H9 (cell line): ENCODE results near the gene DQX1. TPM values are rescaled to one million over a fixed set of nuclear protein-coding genes. Genes with fewer than 3 reads are reported as not detected.

Experiments
- DNase-seq: peaks from one replicate; pipeline ENCODE4 v3.0.0-alpha.2; 2017
- H2AFZ ChIP-seq: one replicate; pipeline ENCODE4 v1.6.1; 2013; ENCODE audit warnings: mild to moderate bottlenecking, low read length, control low read depth, moderate library complexity
- H2AK5ac ChIP-seq: 2 replicates; pipeline ENCODE4 v1.6.1; 2013; ENCODE audit warnings: low read length, control low read depth, mixed read lengths; ENCODE audit not compliant: insufficient read length
- H2BK120ac ChIP-seq: one replicate; pipeline ENCODE4 v1.6.1; 2013; ENCODE audit warnings: low read depth, mild to moderate bottlenecking, low read length, control low read depth, inconsistent platforms; ENCODE audit not compliant: poor library complexity, severe bottlenecking
- H2BK12ac ChIP-seq: 2 replicates; pipeline ENCODE4 v1.6.1; 2013; ENCODE audit warnings: low read length, control low read depth, mixed read lengths, low read depth; ENCODE audit not compliant: insufficient read length
- H2BK15ac ChIP-seq: 2 replicates; pipeline ENCODE4 v1.6.1; 2013; ENCODE audit warnings: low read depth, low read length, control low read depth
- H2BK20ac ChIP-seq: one replicate; pipeline ENCODE4 v1.6.1; 2013; ENCODE audit warnings: low read depth, mild to moderate bottlenecking, low read length, control low read depth, inconsistent platforms; ENCODE audit not compliant: poor library complexity, severe bottlenecking
- H2BK5ac ChIP-seq: 2 replicates; pipeline ENCODE4 v1.6.1; 2013; ENCODE audit warnings: low read length, control low read depth, mixed read lengths; ENCODE audit not compliant: insufficient read length
- H3K14ac ChIP-seq: 2 replicates; pipeline ENCODE4 v1.6.1; 2013; ENCODE audit warnings: low read length, control low read depth; ENCODE audit not compliant: insufficient read depth
- H3K18ac ChIP-seq: 2 replicates; pipeline ENCODE4 v1.6.1; 2013; ENCODE audit warnings: low read depth, mild to moderate bottlenecking, mixed read lengths, low read length, control low read depth; ENCODE audit not compliant: insufficient read length
- H3K23ac ChIP-seq: 2 replicates; pipeline ENCODE4 v1.6.1; 2013; ENCODE audit warnings: low read length, control low read depth, mixed read lengths, low read depth; ENCODE audit not compliant: insufficient read length
- H3K23me2 ChIP-seq: 2 replicates; pipeline ENCODE4 v1.6.1; 2013; ENCODE audit warnings: low read depth, mild to moderate bottlenecking, mixed read lengths, low read length, control low read depth; ENCODE audit not compliant: insufficient read length, poor library complexity, severe bottlenecking
- H3K27ac ChIP-seq: 2 replicates; pipeline ENCODE4 v1.5.1; 2013; ENCODE audit warnings: low read length, control low read depth, mixed read lengths, low read depth; ENCODE audit not compliant: insufficient read length
- H3K27me3 ChIP-seq: 2 replicates; pipeline ENCODE4 v1.6.1; 2013; ENCODE audit warnings: low read length, control low read depth, inconsistent platforms; ENCODE audit not compliant: insufficient read depth
- H3K4ac ChIP-seq: 2 replicates; pipeline ENCODE4 v1.6.1; 2013; ENCODE audit warnings: low read depth, mild to moderate bottlenecking, control low read depth, inconsistent platforms, low read length, moderate library complexity
- H3K4me1 ChIP-seq: 2 replicates; pipeline ENCODE4 v1.6.1; 2013; ENCODE audit warnings: low read length, control low read depth, inconsistent platforms; ENCODE audit not compliant: insufficient read depth
- H3K4me2 ChIP-seq: 2 replicates; pipeline ENCODE4 v1.6.1; 2013; ENCODE audit warnings: low read length, control low read depth, mixed read lengths; ENCODE audit not compliant: insufficient read length, insufficient read depth
- H3K56ac ChIP-seq: 2 replicates; pipeline ENCODE4 v1.6.1; 2013; ENCODE audit warnings: low read depth, mild to moderate bottlenecking, mixed read lengths, low read length, control low read depth; ENCODE audit not compliant: insufficient read length
- H3K79me1 ChIP-seq: 2 replicates; pipeline ENCODE4 v1.6.1; 2013; ENCODE audit warnings: low read depth, mild to moderate bottlenecking, moderate library complexity, low read length, control low read depth, inconsistent platforms; ENCODE audit not compliant: insufficient read depth, poor library complexity, severe bottlenecking
- H3K79me2 ChIP-seq: 2 replicates; pipeline ENCODE4 v1.6.1; 2013; ENCODE audit warnings: low read length, control low read depth, inconsistent platforms; ENCODE audit not compliant: insufficient read depth
- H3K9ac ChIP-seq: 2 replicates; pipeline ENCODE4 v1.6.1; 2013; ENCODE audit warnings: low read length, control low read depth, mixed read lengths; ENCODE audit not compliant: insufficient read length; ENCODE audit errors: extremely low read depth
- H3K9me3 ChIP-seq: one replicate; pipeline ENCODE4 v1.6.1; 2013; ENCODE audit warnings: low read depth, low read length, inconsistent platforms; ENCODE audit not compliant: control insufficient read depth
- H3T11ph ChIP-seq: one replicate; pipeline ENCODE4 v1.6.1; 2013; ENCODE audit warnings: mild to moderate bottlenecking, low read length, control low read depth, inconsistent platforms
- H4K20me1 ChIP-seq: one replicate; pipeline ENCODE4 v1.6.1; 2013; ENCODE audit not compliant: control insufficient read depth, insufficient read length, insufficient read depth
- H4K5ac ChIP-seq: 2 replicates; pipeline ENCODE4 v1.6.1; 2013; ENCODE audit warnings: low read depth, mild to moderate bottlenecking, mixed read lengths, low read length, control low read depth; ENCODE audit not compliant: insufficient read length
- H4K8ac ChIP-seq: replicated peaks from 2 replicates; pipeline ENCODE4 v1.6.1; 2013; ENCODE audit warnings: low read length, control low read depth, mixed read lengths, low read depth; ENCODE audit not compliant: insufficient read length
- H4K91ac ChIP-seq: 2 replicates; pipeline ENCODE4 v1.6.1; 2013; ENCODE audit warnings: low read depth, mild to moderate bottlenecking, moderate library complexity, mixed read lengths, low read length, control low read depth; ENCODE audit not compliant: insufficient read length
- H3K27ac Mint-ChIP-seq, 3 experiments: 2 replicates in 2 of 3; 3 replicates in 1 of 3; pipeline ENCODE4 v1.8.0; 2020 to 2021; ENCODE audit warnings: mixed read lengths in 3 of 3, mild to moderate bottlenecking in 1 of 3, moderate library complexity in 1 of 3
- H3K27me3 Mint-ChIP-seq: 2 replicates; pipeline ENCODE4 v1.8.0; 2021; ENCODE audit warnings: low read depth, mild to moderate bottlenecking, moderate library complexity, mixed read lengths
- H3K36me3 Mint-ChIP-seq, 3 experiments: 2 replicates in 2 of 3; 3 replicates in 1 of 3; pipeline ENCODE4 v1.8.0; 2020 to 2021; ENCODE audit warnings: low read depth in 3 of 3, mixed read lengths in 3 of 3; ENCODE audit not compliant: insufficient read depth in 1 of 3
- H3K4me1 Mint-ChIP-seq, 2 experiments: 2 replicates each; pipeline ENCODE4 v1.8.0; 2020; ENCODE audit warnings: mixed read lengths in 2 of 2
- H3K4me3 Mint-ChIP-seq, 2 experiments: 2 replicates in 1 of 2; 3 replicates in 1 of 2; pipeline ENCODE4 v1.8.0; 2020 to 2021; ENCODE audit warnings: mild to moderate bottlenecking in 2 of 2, mixed read lengths in 2 of 2, moderate library complexity in 1 of 2
- H3K9me3 Mint-ChIP-seq, 2 experiments: 2 replicates in 1 of 2; 3 replicates in 1 of 2; pipeline ENCODE4 v1.8.0; 2020; ENCODE audit warnings: mild to moderate bottlenecking in 2 of 2, mixed read lengths in 2 of 2, moderate library complexity in 1 of 2
- CTCF ChIP-seq: fragments of 200-600 bp; sonication (generic); conservative IDR thresholded peaks from 3 replicates; pipeline ENCODE4 v1.8.0; 2021; ENCODE audit warnings: antibody characterized with exemption, mild to moderate bottlenecking
- WGBS: extraction: QIAGEN DNeasy Blood & Tissue Kit; methylation state at CpG from one replicate; pipeline ENCODE4 v1.1.7; 2013; ENCODE audit warnings: missing lambda C conversion rate, low lambda C conversion rate, mixed read lengths; ENCODE audit not compliant: insufficient read length; ENCODE audit errors: extremely low coverage; 5-methylcytosine and 5-hydroxymethylcytosine counted together
- total RNA-seq: library from RNA; stranded (reverse); gene quantifications from 2 replicates; pipeline ENCODE4 v1.2.1, GENCODE V29; 2021

Gene DQX1
- total RNA-seq, 1 experiment from 2014 or later, result 0.98 TPM

DNA sequence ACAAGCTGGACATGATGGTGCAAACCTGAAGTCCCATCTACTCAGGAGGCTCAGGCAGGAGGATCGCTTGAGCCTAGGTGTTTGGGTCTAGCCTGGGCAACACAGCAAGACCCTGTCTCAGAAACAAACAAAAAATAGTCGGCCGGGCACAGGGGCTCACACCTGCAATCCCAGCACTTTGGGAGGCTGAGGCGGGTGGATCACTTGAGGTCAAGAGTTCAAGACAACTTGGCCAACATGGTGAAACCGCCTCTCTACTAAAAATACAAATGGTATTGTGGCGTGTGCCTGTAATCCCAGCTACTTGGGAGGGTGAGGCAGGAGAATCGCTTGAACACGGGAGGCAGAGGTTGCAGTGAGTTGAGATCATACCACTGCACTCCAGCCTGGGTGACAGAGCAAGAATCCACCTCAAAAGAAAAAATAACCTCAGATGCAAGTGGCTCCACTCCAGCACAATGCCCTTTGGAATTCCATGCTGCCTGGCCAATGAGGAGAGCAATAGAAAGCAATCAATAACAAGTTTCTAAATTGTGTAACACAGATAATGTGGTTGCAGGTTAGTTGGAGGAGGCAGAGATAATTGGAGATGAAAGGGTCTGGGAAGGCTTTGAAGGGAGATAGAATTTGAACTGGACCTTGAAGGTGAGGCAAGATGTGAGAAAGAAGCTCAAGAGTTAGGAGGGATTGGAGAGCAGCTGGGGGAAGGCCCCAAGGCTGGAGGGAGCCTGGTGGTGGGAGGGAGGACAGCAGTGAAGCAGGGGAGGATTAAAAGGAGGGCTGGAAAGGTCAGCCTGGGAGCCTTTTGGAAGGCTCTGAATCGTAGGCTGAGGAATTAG lies 37.2 kb downstream of the DQX1 start:
- Histone ChIP-seq H2BK120ac (no peak overlapping the region), H3K56ac (no peak overlapping the region), H4K8ac (no peak overlapping the region), H3K4ac (no peak overlapping the region), H3K18ac (no peak overlapping the region), H2BK20ac (no peak overlapping the region), H3K27me3 (no peaks in the 10 kb centered on the region), H2BK12ac (no peak overlapping the region), H4K20me1 (no peaks in the 10 kb centered on the region), H3K23ac (no peak overlapping the region), H2AFZ (no peak overlapping the region), H4K91ac (no peak overlapping the region), H2AK5ac (no peak overlapping the region), H3K79me1 (no peaks in the 10 kb centered on the region), H4K5ac (no peak overlapping the region), H3K27ac (no peak overlapping the region), H3K79me2 (no peaks in the 10 kb centered on the region), H2BK15ac (no peak overlapping the region), H2BK5ac (no peak overlapping the region), H3T11ph (no peak overlapping the region), H3K23me2 (no peaks in the 10 kb centered on the region), H3K14ac (no peak overlapping the region), H3K9ac (no peak overlapping the region), H3K4me2 (no peak overlapping the region), H3K9me3 (no peaks in the 10 kb centered on the region), H3K4me1 (no peaks in the 10 kb centered on the region)
- Mint-ChIP-seq H3K27me3 (no peaks in the 10 kb centered on the region; the same call in 1 of the 2 replicates), H3K36me3 (peaks cover 24 to 64% (median 59%) of the 10 kb centered on the region in 3 experiments), H3K9me3 (no peaks in the 10 kb centered on the region), H3K4me3 (no peak overlapping the region), H3K4me1 (no peaks in the 10 kb centered on the region), H3K27ac (no peak overlapping the region)
- no peak for DNase-seq
- WGBS, result no CpG with 5 or more reads among the region's 9 CpGs
- TF ChIP-seq CTCF, result no peak
